Suppressor macrophage treated with lipopolysaccharide for 1 hour (primary cell): ENCODE measurements around the gene LRMDA.

Experiments used
- DNase-seq, 3 donors: peaks; one replicate each; pipeline ENCODE4 v3.0.0-alpha.2; 2020 to 2022

LRMDA gene

GRCh38 chr10:75938380-75939122 is 507.1 kb downstream of the LRMDA start:
- DNase-seq: no peak

- DNase-seq: no peak
Measured at GRCh38 chr10:75939541-75939940, 508.1 kb downstream of the LRMDA start.

- no peak for DNase-seq
Measured at GRCh38 chr10:75940742-75941141, 509.3 kb downstream of the LRMDA start.

- DNase-seq: no peak
Measured at GRCh38 chr10:75941223-75941801, 509.9 kb downstream of the LRMDA start.

GRCh38 chr10:75944061-75944460 is 512.6 kb downstream of the LRMDA start:
- no peak for DNase-seq

GRCh38 chr10:75948583-75948982 is 517.2 kb downstream of the LRMDA start:
- DNase-seq: no peak

- DNase-seq: no peak
Measured at GRCh38 chr10:75950307-75950706, 518.9 kb downstream of the LRMDA start.

GRCh38 chr10:75950997-75951589 is 519.7 kb downstream of the LRMDA start:
- DNase-seq: no peak

- no peak for DNase-seq
Measured at GRCh38 chr10:75951627-75952026, 520.2 kb downstream of the LRMDA start.

GRCh38 chr10:75952093-75952492 is 520.7 kb downstream of the LRMDA start:
- DNase-seq: no peak

- DNase-seq: no peak
Measured at GRCh38 chr10:75954486-75954885, 523.1 kb downstream of the LRMDA start.

- peak; percentile 10 to 56 (median 46) for DNase-seq
Measured at GRCh38 chr10:75955973-75956502, 524.6 kb downstream of the LRMDA start.

GRCh38 chr10:75956624-75957023 is 525.2 kb downstream of the LRMDA start:
- DNase-seq: peak; percentile 40 to 65 (median 55)

GRCh38 chr10:75957314-75958120 is 526.1 kb downstream of the LRMDA start:
- peak; percentile 11 to 57 (median 53) for DNase-seq

GRCh38 chr10:75959209-75959608 is 527.8 kb downstream of the LRMDA start:
- peak in 1 of 3 donors; percentile 11 for DNase-seq

GRCh38 chr10:75959912-75960311 is 528.5 kb downstream of the LRMDA start:
- DNase-seq: peak; percentile 24 to 40 (median 33)

GRCh38 chr10:75962395-75963061 is 531.1 kb downstream of the LRMDA start:
- no peak for DNase-seq

GRCh38 chr10:75967491-75967890 is 536.1 kb downstream of the LRMDA start:
- DNase-seq: no peak

GRCh38 chr10:75969031-75969430 is 537.6 kb downstream of the LRMDA start:
- DNase-seq: no peak

GRCh38 chr10:75971402-75972211 is 540.2 kb downstream of the LRMDA start:
- DNase-seq: no peak

- DNase-seq: peak in 1 of 3 donors; percentile 18
Measured at GRCh38 chr10:75972491-75973276, 541.3 kb downstream of the LRMDA start.
